NCI-H82 (cell line): Measurements from ENCODE around the gene CUL3.
"Not testable (repeated sequence)": the region's sequence is repeated elsewhere in the genome, so short reads cannot be mapped to it uniquely, and the experiment has no call there.

ENCODE experiments used
- DNase-seq: peaks from one replicate; lab custom pipeline; 2025; lab: John Stamatoyannopoulos, UW

Gene CUL3

DNA sequence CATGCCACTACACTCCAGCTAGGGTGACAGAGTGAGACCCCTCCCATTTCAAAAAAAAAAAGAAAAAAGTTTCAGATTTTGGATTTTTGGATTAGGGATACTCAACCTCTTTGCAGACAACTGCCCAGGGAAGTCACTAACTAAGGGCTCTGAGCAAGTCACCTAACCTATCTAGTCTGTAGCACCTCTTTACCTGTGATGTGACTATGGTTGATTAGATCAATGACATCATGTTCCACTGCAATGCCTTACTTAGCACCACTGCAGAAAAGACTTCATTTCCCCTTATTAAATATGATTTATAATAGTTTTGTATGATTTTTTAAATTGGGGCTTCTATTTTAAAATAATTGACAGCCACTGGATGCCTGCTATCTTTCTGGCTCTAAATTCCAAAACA lies 41.2 kb downstream of the CUL3 start:
- DNase-seq = no peak

DNA sequence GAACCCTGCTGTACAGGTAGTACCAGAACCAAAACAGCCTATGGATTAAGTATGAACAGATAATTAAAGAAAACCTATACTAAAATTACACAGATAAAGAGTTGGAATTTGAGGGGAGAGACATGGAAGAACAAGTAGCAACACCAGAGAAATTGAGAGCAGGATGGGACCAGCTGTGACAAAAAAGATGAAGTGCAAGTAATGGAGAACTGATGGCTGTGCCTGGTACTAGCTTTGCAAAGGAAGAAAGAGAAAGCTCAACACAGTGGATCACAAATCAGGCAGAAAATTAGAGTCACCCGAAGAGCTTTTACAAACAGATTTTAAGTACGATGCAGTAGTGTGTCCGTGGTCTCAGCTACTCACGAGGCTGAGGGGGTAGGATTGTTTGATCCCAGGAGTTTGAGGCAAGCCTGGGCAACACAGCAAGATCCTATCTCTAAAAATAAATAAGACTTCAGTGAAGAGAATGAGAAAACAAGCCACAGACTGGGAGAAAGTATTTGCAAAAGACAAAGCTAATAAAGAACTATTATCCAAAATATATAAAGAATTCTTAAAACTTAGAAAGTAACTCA lies 46.5 kb downstream of the CUL3 start:
- no peak for DNase-seq

DNA sequence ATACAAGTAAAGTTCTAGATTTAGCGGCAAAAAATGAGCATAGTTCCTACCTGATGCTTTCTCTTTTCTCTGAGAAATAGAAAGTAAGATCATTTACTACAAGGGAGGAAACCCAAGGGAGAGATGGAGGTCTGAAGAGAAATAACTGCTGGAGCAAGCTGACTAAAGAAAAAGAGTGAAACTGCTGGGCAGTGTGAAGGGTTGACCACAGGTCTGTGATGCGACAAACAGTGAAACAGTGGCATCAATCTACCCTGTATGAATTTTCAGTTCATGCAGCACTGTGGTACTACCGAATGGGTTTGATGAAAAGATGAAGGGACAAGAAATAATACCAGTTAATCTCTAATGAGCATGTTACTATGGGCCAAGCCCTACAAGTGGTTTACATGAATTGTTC lies 52.2 kb downstream of the CUL3 start:
- no peak for DNase-seq

DNA sequence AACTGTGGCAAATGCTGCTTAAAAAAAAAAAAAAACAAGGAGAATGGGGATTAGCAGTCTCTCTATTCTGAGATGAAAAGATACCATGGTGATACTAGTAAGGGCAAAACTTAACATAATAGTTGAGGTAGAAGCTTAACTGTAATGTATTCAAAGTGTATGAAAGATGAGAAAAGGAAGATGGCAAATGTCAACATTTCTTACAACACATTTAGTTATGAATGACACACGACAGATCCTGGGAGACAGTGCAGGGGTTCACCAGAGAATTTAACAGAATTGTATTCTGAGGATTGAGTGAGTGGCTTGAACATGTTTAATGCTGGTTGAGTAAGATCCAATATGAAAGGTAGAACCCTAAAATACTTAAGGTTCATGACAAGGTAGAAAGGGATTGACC lies 52.7 kb downstream of the CUL3 start:
- DNase-seq = no peak

DNA sequence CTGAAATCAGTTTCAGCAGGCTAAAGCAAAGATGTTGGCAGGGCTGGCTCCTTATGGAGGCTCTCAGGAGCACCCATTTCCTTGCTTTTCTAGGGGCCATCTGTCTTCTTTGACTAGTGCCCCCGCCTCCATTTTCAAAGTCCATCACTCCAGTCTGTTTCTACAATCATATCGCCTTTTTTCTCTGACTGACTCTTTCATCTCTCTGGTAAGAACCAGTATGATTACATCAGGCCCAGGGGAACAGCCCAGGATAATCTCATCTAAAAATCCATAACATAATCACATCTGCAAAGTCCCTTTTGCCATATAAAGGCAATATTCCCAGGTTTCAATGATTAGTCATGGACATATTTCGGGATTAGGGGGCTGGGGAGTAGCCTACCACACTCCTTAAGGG lies 57.0 kb downstream of the CUL3 start:
- DNase-seq = no peak

DNA sequence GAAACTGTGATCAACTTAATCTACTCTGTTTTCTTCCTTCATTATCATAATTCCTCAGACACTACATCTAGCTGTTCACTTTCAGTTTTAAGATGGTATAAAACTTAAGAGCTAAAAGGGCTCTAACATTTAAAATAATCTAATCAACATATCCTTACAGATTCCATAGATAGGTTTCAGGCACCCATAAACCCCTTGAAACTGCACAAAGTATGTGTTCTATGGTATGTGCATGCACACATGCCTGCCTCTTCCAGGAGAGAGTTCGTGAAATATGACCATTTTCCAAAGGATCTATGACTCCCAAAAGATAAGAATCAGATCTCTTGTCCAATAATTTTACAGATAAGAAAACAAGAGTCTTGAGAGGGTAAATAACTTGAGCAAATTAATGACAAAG lies 59.4 kb downstream of the CUL3 start:
- no peak for DNase-seq

DNA sequence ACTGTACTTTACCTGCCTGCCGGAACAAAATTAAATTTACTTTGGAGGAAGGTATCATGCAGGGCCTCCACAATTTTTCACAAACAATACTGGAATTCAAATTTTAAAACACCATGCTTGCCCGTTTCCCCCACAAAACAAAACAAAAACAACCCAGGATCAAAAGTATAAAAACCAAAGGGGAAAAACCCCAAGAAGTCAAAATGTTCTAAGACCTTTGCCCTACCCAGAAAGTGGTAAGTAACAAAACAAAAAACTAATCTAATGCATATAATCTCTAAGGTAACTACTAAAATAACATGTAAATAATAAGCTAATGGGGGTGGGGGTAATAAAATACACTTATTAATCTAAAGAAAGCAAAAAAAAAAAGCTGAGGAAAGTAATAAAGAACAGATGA lies 60.5 kb downstream of the CUL3 start:
- DNase-seq = no peak

DNA sequence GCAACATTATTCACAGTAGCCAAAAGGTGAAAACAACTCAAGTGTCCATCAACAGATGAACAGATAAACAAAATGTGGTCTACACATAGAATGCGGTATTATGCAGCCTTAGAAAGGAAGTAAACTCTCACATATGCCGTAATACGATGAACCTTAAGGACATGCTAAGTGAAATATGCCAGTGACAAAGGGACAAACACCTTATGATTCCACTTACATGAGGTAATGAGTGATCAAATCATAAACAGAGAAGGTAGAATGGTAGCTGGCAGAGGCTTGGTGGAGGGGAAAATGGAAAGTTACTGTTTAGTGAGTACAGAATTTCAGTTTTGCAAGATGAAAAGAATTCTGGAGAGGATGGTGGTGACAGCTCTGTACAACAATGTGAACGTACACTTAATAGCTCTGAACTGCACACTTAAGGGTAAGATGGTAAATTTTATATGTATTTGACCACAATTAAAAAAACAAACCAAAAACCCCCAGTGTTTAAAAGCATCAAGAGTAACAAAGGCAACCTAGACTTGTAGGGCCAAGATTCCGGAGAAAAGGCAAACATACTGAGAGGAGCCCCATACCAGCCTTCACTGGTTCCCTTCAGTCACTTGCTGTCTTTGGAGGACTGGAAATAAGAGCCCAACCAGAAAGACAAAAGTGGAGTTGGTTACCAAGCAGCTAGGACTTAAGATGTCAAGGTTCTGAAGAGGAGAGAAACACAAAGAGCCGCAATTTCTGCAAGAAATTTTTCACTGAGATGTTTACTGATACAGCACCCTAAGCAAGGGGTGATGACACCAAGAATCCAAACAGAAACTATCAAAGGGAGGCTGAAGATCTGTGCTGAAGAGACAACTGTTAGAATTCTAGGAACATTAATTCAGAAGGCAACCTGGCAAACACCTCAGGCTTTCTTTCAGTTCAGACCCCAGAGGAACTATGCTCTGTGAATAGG lies 61.3 kb downstream of the CUL3 start:
- DNase-seq = no peak

DNA sequence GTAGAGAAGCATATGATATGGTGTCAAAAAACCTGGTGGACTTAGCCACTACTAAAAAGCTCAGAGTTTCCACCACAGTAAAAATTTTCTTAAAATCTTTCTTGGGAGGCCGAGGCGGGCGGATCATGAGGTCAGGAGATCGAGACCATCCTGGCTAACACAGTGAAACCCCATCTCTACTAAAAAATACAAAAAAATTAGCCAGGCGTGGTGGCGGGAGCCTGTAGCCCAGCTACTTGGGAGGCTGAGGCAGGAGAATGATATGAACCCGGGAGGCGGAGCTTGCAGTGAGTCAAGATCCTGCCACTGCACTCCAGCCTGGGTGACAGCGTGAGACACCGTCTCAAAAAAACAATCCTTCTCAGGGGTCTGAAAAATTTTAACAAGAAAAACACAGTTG lies 62.7 kb downstream of the CUL3 start:
- not testable (repeated sequence) for DNase-seq

DNA sequence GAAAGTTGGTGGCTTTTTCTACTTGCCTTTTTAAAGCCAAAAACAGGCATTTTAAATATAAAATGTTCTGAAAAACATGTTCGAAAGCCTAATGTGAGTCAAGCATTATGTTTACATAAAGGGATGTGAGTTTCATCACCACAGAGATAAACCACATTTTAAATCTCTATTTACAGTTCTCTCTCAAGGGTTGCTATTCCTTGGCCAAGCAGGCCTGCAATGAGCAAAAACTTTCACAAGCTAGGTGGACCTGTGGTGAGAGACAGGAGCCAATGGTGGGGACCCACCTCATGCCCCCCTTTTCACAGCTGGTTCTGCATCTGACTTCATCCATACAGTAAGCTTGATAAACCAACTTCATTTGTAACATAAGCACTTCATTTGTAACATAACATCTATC lies 65.1 kb downstream of the CUL3 start:
- no peak for DNase-seq

DNA sequence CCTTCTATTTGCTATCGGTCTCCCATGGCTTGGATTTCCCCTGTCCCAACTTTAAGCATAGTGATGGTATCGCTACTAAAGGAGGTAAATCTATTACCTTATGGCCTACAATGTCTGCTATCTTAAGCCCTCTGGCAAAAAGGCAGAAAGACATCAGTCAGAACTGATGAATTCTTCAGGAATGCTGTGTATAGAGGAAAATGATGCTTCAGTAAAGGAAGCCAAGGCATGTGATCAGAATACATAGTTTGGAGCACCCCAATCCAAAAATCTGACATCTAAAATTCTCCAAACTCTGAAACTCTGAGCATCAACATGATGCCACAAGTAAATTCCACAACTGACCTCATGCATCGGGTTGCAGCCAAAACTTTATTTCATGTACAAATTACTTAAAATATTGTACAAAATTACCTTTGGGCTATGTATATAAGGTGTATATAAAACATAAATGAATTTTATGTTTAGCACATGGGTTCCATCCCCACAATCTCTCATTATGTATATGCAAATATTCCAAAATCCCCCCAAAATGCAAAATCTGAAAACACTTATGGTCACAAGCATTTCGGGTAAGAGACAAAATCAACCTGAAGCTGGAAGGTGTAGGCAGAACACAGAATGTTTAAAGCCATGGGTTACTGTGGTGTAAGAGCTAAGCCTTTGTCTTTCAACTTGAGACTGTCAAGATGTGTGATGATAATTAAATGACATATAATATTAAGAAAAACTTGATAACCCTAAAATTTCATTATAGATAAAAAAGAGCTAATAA lies 66.2 kb downstream of the CUL3 start:
- no peak for DNase-seq

DNA sequence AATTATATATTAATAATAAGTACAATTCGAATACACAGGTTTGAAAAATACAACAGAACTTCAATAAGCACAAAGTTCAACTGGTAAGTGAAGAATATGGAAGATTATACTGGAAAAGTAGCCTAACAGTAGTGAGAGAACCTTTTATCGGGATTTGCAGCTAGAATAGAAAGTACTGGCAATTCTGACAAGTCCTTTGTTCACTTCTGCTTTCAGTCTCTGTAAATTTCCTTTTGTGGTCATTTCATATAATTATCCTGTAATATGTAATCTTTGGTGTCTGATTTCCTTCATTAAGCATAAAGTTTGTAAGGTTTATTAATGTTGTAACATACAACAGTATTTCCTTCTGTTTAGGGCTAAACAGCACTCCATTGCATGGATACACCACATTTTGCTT lies 67.2 kb downstream of the CUL3 start:
- DNase-seq = no peak

DNA sequence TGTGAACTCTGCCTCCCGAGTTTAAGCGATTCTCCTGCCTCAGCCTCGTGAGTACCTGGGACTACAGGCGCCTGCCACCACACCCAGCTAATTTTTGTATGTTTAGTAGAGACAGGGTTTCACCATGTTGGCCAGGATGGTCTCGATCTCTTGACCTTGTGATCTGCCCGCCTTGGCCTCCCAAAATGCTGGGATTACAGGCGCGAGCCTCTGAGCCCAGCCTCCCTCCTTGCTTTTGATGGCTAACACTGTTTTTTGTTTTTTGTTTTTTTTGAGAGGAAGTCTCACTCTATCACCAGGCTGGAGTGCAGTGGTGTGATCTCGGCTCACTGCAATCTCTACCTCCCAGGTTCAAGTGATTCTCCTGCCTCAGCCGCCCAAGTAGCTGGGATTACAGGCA lies 68.8 kb downstream of the CUL3 start:
- not testable (repeated sequence) for DNase-seq

DNA sequence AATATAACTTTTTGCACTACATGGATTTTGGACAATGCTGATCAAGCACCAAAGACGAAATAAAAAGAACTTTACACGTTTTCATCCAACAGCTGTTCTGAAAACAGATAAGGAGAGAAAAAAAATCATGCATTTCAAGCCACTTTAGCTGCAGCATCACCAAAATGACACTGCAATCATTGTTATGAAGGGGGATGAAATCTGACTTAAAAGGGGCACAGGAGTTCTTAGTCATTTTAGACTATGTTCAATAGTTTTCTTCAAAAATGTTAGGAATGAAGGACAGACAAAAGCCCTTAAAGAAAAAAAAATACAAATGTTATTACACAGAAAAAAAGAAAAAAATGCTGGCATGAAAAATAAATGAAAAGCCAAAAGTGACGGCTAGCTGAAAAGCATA lies 71.2 kb downstream of the CUL3 start:
- DNase-seq = no peak

DNA sequence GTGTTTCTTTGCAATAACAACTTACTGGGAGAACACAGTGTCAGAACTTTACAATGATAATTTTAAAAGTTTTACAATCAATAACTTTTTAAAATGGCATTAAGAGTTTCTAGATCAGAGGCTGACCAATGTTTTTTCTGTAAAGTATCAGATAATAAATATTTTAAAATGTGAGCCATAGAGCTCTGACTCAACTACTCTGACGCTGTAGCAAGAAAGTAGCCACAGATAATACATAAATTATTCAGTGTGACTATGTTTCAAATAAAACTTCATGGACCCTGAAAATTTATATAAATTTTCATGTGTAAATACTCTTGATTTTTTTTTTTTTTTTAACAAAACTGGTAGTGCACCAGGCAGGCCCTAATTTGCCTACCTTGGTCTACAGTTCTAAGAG lies 77.4 kb downstream of the CUL3 start:
- DNase-seq = no peak

DNA sequence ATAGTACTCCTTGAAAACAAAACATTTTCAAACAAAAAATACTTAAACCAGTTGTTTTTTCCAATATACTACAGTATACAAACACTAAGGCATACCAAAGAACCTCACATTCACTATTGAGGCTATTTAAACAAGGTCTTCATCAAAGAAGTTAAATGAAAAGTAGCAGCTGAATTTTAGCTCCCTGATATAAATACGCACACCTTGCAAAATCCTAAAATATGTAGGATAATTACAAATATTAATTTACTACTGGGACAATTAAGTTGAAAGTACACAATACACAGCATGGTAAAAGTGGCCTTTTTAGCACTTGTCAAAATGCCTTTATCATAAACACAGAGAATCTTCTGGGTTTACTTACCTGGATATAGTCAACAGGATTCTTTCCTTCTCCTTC lies 78.7 kb downstream of the CUL3 start:
- no peak for DNase-seq

DNA sequence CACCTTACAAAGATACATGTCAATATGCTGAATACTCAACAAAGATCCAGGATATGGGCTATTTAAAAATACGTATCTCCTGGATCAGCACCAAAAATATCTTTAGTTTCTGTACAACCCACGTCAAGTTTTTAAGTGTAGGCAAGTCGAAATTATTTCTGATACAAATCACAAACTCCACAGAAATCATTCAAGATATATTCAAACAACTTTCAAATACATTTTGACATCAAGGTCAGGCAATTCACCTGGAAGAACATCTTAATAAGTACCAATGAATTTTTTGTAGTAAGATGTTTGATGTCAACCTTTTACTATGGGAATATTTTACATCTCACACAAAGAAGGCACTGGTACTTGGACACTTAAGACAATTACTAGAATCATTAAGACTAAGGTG lies 86.2 kb downstream of the CUL3 start:
- no peak for DNase-seq

DNA sequence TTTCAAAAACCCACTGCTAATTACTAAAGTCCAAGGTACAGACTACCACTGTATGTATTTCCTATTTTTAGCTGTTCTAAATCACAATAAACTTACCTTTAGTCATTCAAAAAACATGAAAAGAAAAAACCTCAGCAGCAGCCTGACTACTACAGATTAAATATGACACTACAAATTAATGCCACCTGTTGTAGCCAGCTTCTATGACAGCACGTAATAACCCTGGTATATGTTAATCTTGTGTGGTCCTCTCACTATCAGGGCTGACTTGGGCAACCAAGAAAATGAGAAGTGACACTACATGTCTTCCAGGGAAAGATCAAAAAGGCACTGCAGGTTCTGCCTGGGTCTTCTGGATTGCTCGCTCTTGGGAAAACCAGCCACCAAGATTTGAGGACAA lies 92.6 kb downstream of the CUL3 start:
- DNase-seq = no peak

DNA sequence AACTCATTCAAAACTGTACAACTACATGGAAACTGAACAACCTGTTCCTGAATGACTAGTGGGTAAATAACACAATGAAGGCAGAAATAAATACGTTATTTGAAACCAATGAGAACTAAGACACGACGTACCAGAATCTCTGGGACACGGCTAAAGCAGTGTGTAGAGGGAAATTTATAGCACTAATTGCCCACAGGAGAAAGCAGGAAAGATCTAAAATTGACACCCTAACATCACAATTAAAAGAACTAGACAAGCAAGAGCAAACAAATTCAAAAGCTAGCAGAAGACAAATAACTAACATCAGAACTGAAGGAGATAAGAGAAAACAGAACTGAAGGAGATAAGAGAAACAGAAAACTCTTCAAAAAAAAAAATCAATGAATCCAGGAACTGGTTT lies 97.2 kb downstream of the CUL3 start:
- not testable (repeated sequence) for DNase-seq

DNA sequence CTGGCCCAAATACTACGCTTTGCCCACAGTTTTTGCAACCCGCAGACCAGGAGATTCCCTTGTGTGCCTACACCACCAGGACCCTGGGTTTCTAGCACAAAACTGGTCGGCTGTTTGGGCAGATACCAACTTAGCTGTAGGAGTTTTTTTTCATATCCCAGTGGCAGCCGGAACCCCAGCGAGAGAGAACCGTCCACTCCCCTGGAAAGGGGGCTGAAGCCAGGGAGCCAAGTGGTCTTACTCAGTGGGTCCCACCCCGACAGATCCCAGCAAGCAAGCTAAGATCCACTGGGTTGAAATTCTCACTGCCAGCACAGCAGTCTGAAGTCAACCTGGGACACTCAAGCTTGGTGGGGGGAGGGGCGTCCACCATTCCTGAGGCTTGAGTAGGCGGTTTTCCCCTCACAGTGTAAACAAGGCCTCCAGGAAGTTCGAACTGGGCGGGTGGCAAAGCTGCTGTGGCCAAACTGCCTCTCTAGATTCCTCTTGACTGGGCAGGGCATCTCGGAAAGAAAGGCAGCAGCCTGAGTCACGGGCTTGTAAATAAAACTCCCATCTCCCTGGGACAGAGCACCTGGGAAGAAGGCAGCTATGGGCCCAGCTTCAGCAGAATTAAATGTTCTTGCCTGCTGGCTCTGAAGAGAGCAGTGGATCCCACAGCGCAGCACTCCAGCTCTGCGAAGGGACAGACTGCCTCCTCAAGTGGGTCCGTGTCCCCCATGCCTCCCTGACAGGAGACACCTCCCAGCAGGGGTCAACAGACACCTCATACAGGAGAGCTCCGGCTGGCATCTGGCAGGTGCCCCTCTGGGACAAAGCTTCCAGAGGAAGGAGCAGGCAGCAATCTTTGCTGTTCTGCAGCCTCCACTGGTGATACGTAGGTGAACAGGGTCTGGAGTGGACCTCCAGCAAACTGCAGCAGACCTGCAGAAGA lies 99.8 kb downstream of the CUL3 start:
- not testable (repeated sequence) for DNase-seq

DNA sequence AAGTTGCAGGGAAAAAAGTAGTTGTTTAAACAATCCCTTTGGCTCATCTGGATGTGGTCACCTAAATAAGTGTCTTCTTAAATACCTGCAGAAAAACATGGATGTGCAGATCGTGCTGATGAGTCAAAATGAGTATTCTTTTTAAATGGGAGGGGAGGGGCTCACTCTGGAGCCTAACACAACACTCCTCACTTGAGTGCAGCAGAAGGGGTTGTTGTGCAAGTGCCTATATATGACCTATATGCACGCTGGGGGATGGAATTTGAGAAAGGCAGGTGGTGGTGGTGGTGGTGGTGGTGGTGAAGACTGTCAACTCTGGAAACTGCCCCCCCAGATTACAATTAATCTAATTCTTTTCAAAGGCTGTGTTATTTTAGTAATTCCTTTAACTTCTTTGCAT lies 105.3 kb downstream of the CUL3 start:
- no peak for DNase-seq

DNA sequence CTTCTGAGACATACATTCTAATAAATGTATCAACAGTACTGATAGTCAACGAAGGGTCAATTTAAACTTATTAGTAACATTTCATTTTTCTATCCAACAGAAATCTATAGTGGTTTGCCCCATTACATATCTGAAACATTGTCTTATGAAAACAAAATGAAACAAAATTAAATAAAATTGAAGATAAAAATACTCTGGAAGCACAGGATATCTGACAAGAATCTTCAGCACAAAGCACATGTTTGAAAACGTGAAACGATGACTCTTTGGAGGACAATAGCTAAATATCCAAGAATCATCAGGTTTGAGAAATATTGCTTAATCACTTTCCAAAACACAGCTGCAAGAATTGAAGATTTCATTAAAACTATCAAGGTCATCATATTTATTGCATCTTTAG lies 112.3 kb downstream of the CUL3 start:
- DNase-seq = no peak
